Endothelial cell of umbilical vein (primary cell): ENCODE data around the gene SNAPC5. TPM values are rescaled to one million over a fixed set of nuclear protein-coding genes. Genes with fewer than 3 reads are reported as not detected.

Experiments
- BruUV-seq: library from RNA; stranded (reverse); fragments of 400-500 nt; replicated peaks from 2 replicates; lab custom pipeline; 2021; lab: Mats Ljungman, UMichigan
- CTCF ChIA-PET: fragments of 300-600, 350-600 bp; sonication (Branson Sonifier 250); formaldehyde crosslinking; loops from one replicate; lab custom pipeline; 2021; ENCODE audit warnings: antibody characterized with exemption, inconsistent platforms; lab: Charles Lee
- POLR2A ChIA-PET: fragments of 300-600, 350-600 bp; sonication (Branson Sonifier 250); formaldehyde crosslinking; loops from one replicate; lab custom pipeline; 2021; ENCODE audit warnings: antibody characterized with exemption, inconsistent platforms; lab: Charles Lee
- DNase-seq: peaks from one replicate; pipeline ENCODE4 v3.0.0-alpha.2; 2011; ENCODE audit warnings: low read depth, low spot score
- FAIRE-seq: peaks from 2 replicates; lab custom pipeline; 2011; peaks lifted over from hg19 to GRCh38; lab: Jason Lieb, UNC
- H2AFZ ChIP-seq: 2 replicates; pipeline ENCODE4 v1.6.0; 2012; ENCODE audit warnings: low read depth, low read length, control low read depth, inconsistent platforms
- H3K27ac ChIP-seq: 2 replicates; pipeline ENCODE4 v1.5.1; 2011; ENCODE audit warnings: low read depth, mild to moderate bottlenecking, control low read depth, low read length, moderate library complexity; ENCODE audit not compliant: insufficient read depth
- H3K27me3 ChIP-seq, 2 experiments: 2 replicates each; pipeline versions ENCODE4 v1.6.0 to v1.6.1; 2011; ENCODE audit warnings: low read length in 2 of 2, mixed read lengths in 1 of 2; ENCODE audit not compliant: control insufficient read depth in 2 of 2, insufficient read depth in 2 of 2
- H3K36me3 ChIP-seq, 2 experiments: 2 replicates in 1 of 2; 3 replicates in 1 of 2; pipeline ENCODE4 v1.5.1; 2011; ENCODE audit warnings: low read length in 2 of 2, mild to moderate bottlenecking in 1 of 2, moderate library complexity in 1 of 2; ENCODE audit not compliant: control insufficient read depth in 2 of 2, insufficient read depth in 2 of 2; ENCODE audit errors: extremely low read depth in 1 of 2
- H3K4me1 ChIP-seq: 3 replicates; pipeline ENCODE4 v1.5.1; 2011; ENCODE audit warnings: mild to moderate bottlenecking, low read length; ENCODE audit not compliant: control insufficient read depth, insufficient read depth; ENCODE audit errors: extremely low read depth
- H3K4me2 ChIP-seq: 2 replicates; pipeline ENCODE4 v1.6.1; 2011; ENCODE audit warnings: low read length, control low read depth, mixed read lengths; ENCODE audit not compliant: insufficient read depth
- H3K4me3 ChIP-seq, 3 experiments: fragments of 200-600 bp in 1 of 3; sonication (generic), shearing (Covaris generic) in 1 of 3; replicated peaks in 1 of 3; 2 replicates each; pipeline ENCODE4 v1.5.1; 2011 to 2016; ENCODE audit warnings: control low read depth in 3 of 3, low read length in 3 of 3, mild to moderate bottlenecking in 2 of 3, inconsistent platforms in 1 of 3, low read depth in 1 of 3, moderate library complexity in 1 of 3; ENCODE audit not compliant: insufficient read depth in 1 of 3
- H3K79me2 ChIP-seq: 2 replicates; pipeline ENCODE4 v1.6.0; 2012; ENCODE audit warnings: low read length, inconsistent platforms; ENCODE audit not compliant: control insufficient read depth, insufficient read depth
- H3K9ac ChIP-seq: replicated peaks from 2 replicates; pipeline ENCODE3; 2011; ENCODE audit warnings: low read length, control low read depth; ENCODE audit not compliant: insufficient read depth; ENCODE audit errors: extremely low read depth
- H3K9me1 ChIP-seq: replicated peaks from 3 replicates; pipeline ENCODE4 v1.6.0; 2011; ENCODE audit warnings: mild to moderate bottlenecking, low read length; ENCODE audit not compliant: control insufficient read depth, insufficient read depth; ENCODE audit errors: extremely low read depth
- H3K9me3 ChIP-seq: replicated peaks from 2 replicates; pipeline ENCODE4 v1.5.1; 2012; ENCODE audit warnings: low read length, inconsistent platforms; ENCODE audit not compliant: control insufficient read depth, insufficient read depth
- H4K20me1 ChIP-seq: replicated peaks from 2 replicates; pipeline ENCODE3; 2011; ENCODE audit warnings: mild to moderate bottlenecking, low read length; ENCODE audit not compliant: control insufficient read depth, insufficient read depth; ENCODE audit errors: extremely low read depth
- EZH2 ChIP-seq: IDR thresholded peaks from 2 replicates; pipeline ENCODE4 v1.6.1; 2012; ENCODE audit warnings: borderline replicate concordance, low read depth, mild to moderate bottlenecking, moderate library complexity, low read length, inconsistent platforms; ENCODE audit not compliant: severe bottlenecking
- FOS ChIP-seq: IDR thresholded peaks from 2 replicates; pipeline ENCODE4 v1.6.1; 2011; ENCODE audit warnings: mild to moderate bottlenecking, low read length, moderate library complexity, borderline replicate concordance; ENCODE audit not compliant: insufficient read depth
- GATA2 ChIP-seq: IDR thresholded peaks from 2 replicates; pipeline ENCODE4 v1.7.0; 2011; ENCODE audit warnings: low read depth, mild to moderate bottlenecking, moderate library complexity, mixed read lengths, low read length; ENCODE audit not compliant: insufficient read length, insufficient read depth
- JUN ChIP-seq: IDR thresholded peaks from 2 replicates; pipeline ENCODE4 v1.6.1; 2011; ENCODE audit warnings: borderline replicate concordance, low read depth; ENCODE audit not compliant: insufficient read length, insufficient read depth
- MYC ChIP-seq: IDR thresholded peaks from one replicate; pipeline ENCODE4 v1.6.1; 2011; ENCODE audit warnings: mild to moderate bottlenecking, low read depth, low read length
- POLR2A ChIP-seq: IDR thresholded peaks from 2 replicates; pipeline ENCODE4 v1.6.1; 2012; ENCODE audit warnings: low read depth, mild to moderate bottlenecking, control low read depth, low read length
- POLR2AphosphoS5 ChIP-seq: IDR thresholded peaks from 2 replicates; pipeline ENCODE4 v1.6.1; 2012; ENCODE audit warnings: low read depth, mild to moderate bottlenecking, control low read depth, low read length, moderate library complexity; ENCODE audit not compliant: insufficient read depth
- dilution Hi-C: fragments of 300-500 bp; cut with MboI; formaldehyde crosslinking; loops from one replicate; pipeline ENCODE4 v1.15.0; 2019; ENCODE audit warnings: low sequenced_read_pairs; ENCODE audit not compliant: extremely low pct_ligation_motif_present
- intact Hi-C: fragments of 100-400 bp; cut with micrococcal nuclease; formaldehyde crosslinking; loops from one replicate; pipeline ENCODE4 v1.10.0; 2022
- polyA plus RNA-seq, 4 experiments: library from polyadenylated mRNA; depleted of rRNA in 3 of 4; stranded (reverse) in 3 of 4; unstranded in 1 of 4; fragments of >200 nt; gene quantifications; 2 replicates each; pipeline versions ENCODE4 v1.2.1 to v1.2.3, GENCODE V29; 2011 to 2012; ENCODE audit warnings: missing spikeins in 1 of 4
- total RNA-seq: library from RNA; stranded (reverse); gene quantifications from 2 replicates; pipeline ENCODE4 v1.2.3, GENCODE V29; 2021
- TF ChIP-seq, protein P1 (sequence below): IDR thresholded peaks from 2 replicates; pipeline ENCODE4 v1.6.1; 2011; ENCODE audit not compliant: insufficient read depth, insufficient read length
- TF ChIP-seq, protein P2 (sequence below), 2 donors: IDR thresholded peaks; 1 replicate in 1 of 2; 2 replicates in 1 of 2; pipeline ENCODE4 v1.5.1; 2011; ENCODE audit warnings: low read length in 2 of 2, mild to moderate bottlenecking in 2 of 2, moderate library complexity in 2 of 2, control low read depth in 1 of 2, inconsistent platforms in 1 of 2, low read depth in 1 of 2; ENCODE audit not compliant: insufficient read depth in 1 of 2; ENCODE audit errors: extremely low read depth in 1 of 2

SNAPC5 gene
- total and polyA plus RNA-seq, 2 donors (not counting 3 experiments of a cell fraction or from before 2014, with no cell fraction given), result 16.0 to 17.4 TPM

DNA sequence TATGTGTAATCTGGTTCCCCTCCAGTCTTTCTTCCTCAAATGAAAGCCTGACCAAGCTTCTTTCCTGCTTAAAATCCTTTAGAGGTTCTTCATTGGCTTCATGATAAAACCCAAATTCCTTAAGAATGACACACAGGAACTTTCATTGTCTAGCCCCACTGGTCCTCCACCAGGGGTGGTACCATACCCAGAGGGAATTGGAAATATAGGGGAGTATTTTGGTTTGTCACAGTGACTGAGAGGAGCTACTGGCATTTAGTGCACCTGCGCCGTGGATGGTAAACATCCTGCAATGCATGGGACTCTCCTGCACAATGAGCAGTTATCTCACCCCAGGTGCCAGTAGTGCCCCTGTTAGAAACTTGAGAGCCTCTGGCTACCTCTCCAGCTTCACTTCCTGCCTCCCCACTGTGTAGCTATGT is 18.4 kb upstream of the SNAPC5 start:
- peak; percentile 78 for FAIRE-seq
- H3K36me3 ChIP-seq, result peaks cover 1 to 5% of the 10 kb centered on the region in 2 experiments
- H3K4me1 ChIP-seq, result peaks cover 23% of the 10 kb centered on the region
- H3K4me2 ChIP-seq, result peak overlapping the region; percentile 32
- peak overlapping the region; percentile 46 for H3K27ac ChIP-seq
- ChIA-PET CTCF (interaction anchor here (0.6 to 1.6 kb wide), 7 partner anchors 10 to 335 kb away, joined by 3 to 5 read pairs (median 4); partner anchors contain the start of genes SNAPC5 and ZWILCH), POLR2A (no interaction called here)
- no TSS peak for BruUV-seq
- TF ChIP-seq JUN (peak; percentile 52), POLR2AphosphoS5 (peak; percentile 37), FOS (peak; percentile 42), MYC (no peak)
- H4K20me1 ChIP-seq, result no peaks in the 10 kb centered on the region
- H3K9me1 ChIP-seq, result no peaks in the 10 kb centered on the region
- no peaks in the 10 kb centered on the region for H3K9me3 ChIP-seq
- dilution Hi-C loops (no loop called here), intact Hi-C loops (no loop called here)
- DNase-seq, result peak; percentile 35
- H3K9ac ChIP-seq, result no peak overlapping the region
- H3K79me2 ChIP-seq, result no peaks in the 10 kb centered on the region
- H3K27me3 ChIP-seq, result no peaks in the 10 kb centered on the region
- no peak overlapping the region for H2AFZ ChIP-seq
- H3K4me3 ChIP-seq, result no peak overlapping the region

DNA sequence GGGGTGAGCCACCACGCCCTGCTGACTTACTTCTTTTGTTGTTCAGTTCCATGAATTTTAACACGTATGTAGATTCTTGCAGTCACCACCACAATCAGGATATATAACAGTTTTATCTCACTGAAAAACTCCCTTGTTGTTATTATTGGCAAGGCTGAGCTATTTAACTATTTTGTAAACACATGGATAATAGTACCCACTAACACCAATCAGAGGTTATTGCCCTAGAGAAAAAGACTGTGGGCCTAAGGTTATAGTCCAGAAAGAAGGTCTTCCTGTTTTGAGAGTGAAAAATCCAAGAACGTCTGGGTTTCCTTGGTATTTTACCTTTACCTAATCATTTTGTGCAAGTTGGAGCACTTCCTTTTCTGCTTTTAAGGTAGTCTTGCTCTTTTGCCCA is 17.0 kb upstream of the SNAPC5 start:
- Histone ChIP-seq H3K9me1 (no peaks in the 10 kb centered on the region), H3K36me3 (peaks cover 0 to 7% of the 10 kb centered on the region in 2 experiments), H3K27me3 (no peaks in the 10 kb centered on the region), H3K9ac (no peak overlapping the region), H2AFZ (no peak overlapping the region), H3K27ac (peak overlapping the region; percentile 9), H3K79me2 (peaks cover 3% of the 10 kb centered on the region), H3K4me2 (no peak overlapping the region), H4K20me1 (no peaks in the 10 kb centered on the region), H3K4me3 (no peak overlapping the region), H3K9me3 (no peaks in the 10 kb centered on the region), H3K4me1 (peaks cover 23% of the 10 kb centered on the region)
- TF ChIP-seq JUN, result no peak
- TF ChIP-seq POLR2AphosphoS5, result no peak
- TF ChIP-seq EZH2, result no peak
- TF ChIP-seq, protein P1, sequence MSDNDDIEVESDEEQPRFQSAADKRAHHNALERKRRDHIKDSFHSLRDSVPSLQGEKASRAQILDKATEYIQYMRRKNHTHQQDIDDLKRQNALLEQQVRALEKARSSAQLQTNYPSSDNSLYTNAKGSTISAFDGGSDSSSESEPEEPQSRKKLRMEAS, result no peak
- TF ChIP-seq FOS, result no peak
- TF ChIP-seq, protein P2, sequence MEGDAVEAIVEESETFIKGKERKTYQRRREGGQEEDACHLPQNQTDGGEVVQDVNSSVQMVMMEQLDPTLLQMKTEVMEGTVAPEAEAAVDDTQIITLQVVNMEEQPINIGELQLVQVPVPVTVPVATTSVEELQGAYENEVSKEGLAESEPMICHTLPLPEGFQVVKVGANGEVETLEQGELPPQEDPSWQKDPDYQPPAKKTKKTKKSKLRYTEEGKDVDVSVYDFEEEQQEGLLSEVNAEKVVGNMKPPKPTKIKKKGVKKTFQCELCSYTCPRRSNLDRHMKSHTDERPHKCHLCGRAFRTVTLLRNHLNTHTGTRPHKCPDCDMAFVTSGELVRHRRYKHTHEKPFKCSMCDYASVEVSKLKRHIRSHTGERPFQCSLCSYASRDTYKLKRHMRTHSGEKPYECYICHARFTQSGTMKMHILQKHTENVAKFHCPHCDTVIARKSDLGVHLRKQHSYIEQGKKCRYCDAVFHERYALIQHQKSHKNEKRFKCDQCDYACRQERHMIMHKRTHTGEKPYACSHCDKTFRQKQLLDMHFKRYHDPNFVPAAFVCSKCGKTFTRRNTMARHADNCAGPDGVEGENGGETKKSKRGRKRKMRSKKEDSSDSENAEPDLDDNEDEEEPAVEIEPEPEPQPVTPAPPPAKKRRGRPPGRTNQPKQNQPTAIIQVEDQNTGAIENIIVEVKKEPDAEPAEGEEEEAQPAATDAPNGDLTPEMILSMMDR (IDR thresholded peaks at IDR 0.05; ENCODE audit: extremely low read depth in 1 of 2, insufficient read depth in 1 of 2, low read depth in 1 of 2, low read length in 2 of 2), result no peak
- no peak for TF ChIP-seq GATA2
- no peak for TF ChIP-seq MYC
- no peak for TF ChIP-seq POLR2A
- intact Hi-C loops, result no loop called here
- no TSS peak for BruUV-seq
- peak; percentile 59 for DNase-seq
- POLR2A ChIA-PET, result no interaction called here
- CTCF ChIA-PET, result no interaction called here
- no peak for FAIRE-seq
- dilution Hi-C loops, result no loop called here
